Common myeloid progenitor, CD34-positive (primary cell): ENCODE results near the gene JPT2.
"Not testable (repeated sequence)": the region's sequence is repeated elsewhere in the genome, so short reads cannot be mapped to it uniquely, and the experiment has no call there.

Experiments
- CTCF ChIA-PET: fragments of 350-600 bp; sonication (Branson Sonifier 250); formaldehyde crosslinking; loops from one replicate; lab custom pipeline; 2021; ENCODE audit warnings: antibody characterized with exemption; lab: Charles Lee
- POLR2A ChIA-PET: fragments of 350-600 bp; sonication (Branson Sonifier 250); formaldehyde crosslinking; loops from one replicate; lab custom pipeline; 2021; ENCODE audit warnings: antibody characterized with exemption; lab: Charles Lee
- DNase-seq, 3 donors: peaks; one replicate each; pipeline versions ENCODE4 v3.0.0 to v3.0.0-alpha.2; 2013
- H3K27ac ChIP-seq, 2 experiments: 1 replicate in 1 of 2; 2 replicates in 1 of 2; pipeline ENCODE4 v1.7.0; 2013; ENCODE audit warnings: inconsistent platforms in 2 of 2, low read length in 2 of 2, mild to moderate bottlenecking in 2 of 2, low read depth in 1 of 2, moderate library complexity in 1 of 2; ENCODE audit not compliant: severe bottlenecking in 2 of 2, insufficient read depth in 1 of 2, poor library complexity in 1 of 2
- H3K27me3 ChIP-seq, 5 experiments: replicated peaks in 2 of 5; 1 replicate in 3 of 5; 2 replicates in 2 of 5; pipeline versions ENCODE4 v1.6.1 to v1.7.0; 2013; ENCODE audit warnings: low read length in 4 of 5, mild to moderate bottlenecking in 2 of 5, moderate library complexity in 2 of 5, inconsistent platforms in 1 of 5; ENCODE audit not compliant: insufficient read depth in 5 of 5, control insufficient read depth in 4 of 5
- H3K36me3 ChIP-seq, 4 experiments: 1 replicate in 2 of 4; 2 replicates in 2 of 4; pipeline versions ENCODE4 v1.6.1 to v1.7.0; 2013; ENCODE audit warnings: low read length in 3 of 4, control low read depth in 1 of 4, mild to moderate bottlenecking in 1 of 4; ENCODE audit not compliant: control insufficient read depth in 4 of 4, insufficient read depth in 4 of 4
- H3K4me1 ChIP-seq, 4 experiments: 1 replicate in 3 of 4; 2 replicates in 1 of 4; pipeline versions ENCODE4 v1.6.1 to v1.7.1; 2013; ENCODE audit warnings: low read length in 3 of 4, mild to moderate bottlenecking in 3 of 4, control low read depth in 1 of 4, inconsistent platforms in 1 of 4, moderate library complexity in 1 of 4; ENCODE audit not compliant: control insufficient read depth in 4 of 4, insufficient read depth in 4 of 4; ENCODE audit errors: control extremely low read depth in 1 of 4
- H3K4me3 ChIP-seq, 7 experiments: 1 replicate in 4 of 7; 2 replicates in 3 of 7; pipeline versions ENCODE4 v1.5.1 to v1.7.0; 2013; ENCODE audit warnings: mild to moderate bottlenecking in 7 of 7, low read length in 6 of 7, moderate library complexity in 6 of 7, inconsistent platforms in 2 of 7, low read depth in 2 of 7, control low read depth in 1 of 7; ENCODE audit not compliant: insufficient read depth in 4 of 7, control insufficient read depth in 1 of 7; ENCODE audit errors: extremely low read depth in 1 of 7
- H3K9me3 ChIP-seq, 5 experiments: 1 replicate in 4 of 5; 2 replicates in 1 of 5; pipeline versions ENCODE4 v1.6.1 to v1.7.1; 2013; ENCODE audit warnings: low read length in 4 of 5, mild to moderate bottlenecking in 2 of 5, inconsistent platforms in 1 of 5, low read depth in 1 of 5, moderate library complexity in 1 of 5; ENCODE audit not compliant: control insufficient read depth in 4 of 5, insufficient read depth in 2 of 5; ENCODE audit errors: control extremely low read depth in 1 of 5
- WGBS: methylation state at CpG from one replicate; pipeline ENCODE4 v1.1.5; 2013; ENCODE audit not compliant: insufficient coverage; 5-methylcytosine and 5-hydroxymethylcytosine counted together

JPT2 gene

GRCh38 chr16:1710811-1711507 is 32.9 kb downstream of the JPT2 start:
- Histone ChIP-seq H3K4me3 (no peak overlapping the region), H3K36me3 (peaks cover 0 to 15% (median 8%) of the 10 kb centered on the region in 4 experiments), H3K27ac (peak overlapping the region in 1 of 2 experiments; percentile 47), H3K4me1 (peaks cover 0 to 67% (median 39%) of the 10 kb centered on the region in 4 experiments), H3K9me3 (no peaks in the 10 kb centered on the region), H3K27me3 (no peaks in the 10 kb centered on the region)
- no peak for DNase-seq
- WGBS: 98% methylated on average over 15 of the region's 17 CpGs
- ChIA-PET POLR2A (interaction anchor here (0.7 kb wide), 1 partner anchor 411 kb away, joined by 5 read pairs; no protein-coding TSS in a partner anchor), CTCF (interaction anchor here (1.3 to 1.8 kb wide), 2 partner anchors 10 to 13 kb away, joined by 3 read pairs; no protein-coding TSS in a partner anchor)

GRCh38 chr16:1712791-1713261 is 34.7 kb downstream of the JPT2 start:
- H3K9me3 ChIP-seq: no peaks in the 10 kb centered on the region
- WGBS: 58% methylated on average over 8 of the region's 14 CpGs
- peak overlapping the region; percentile 41 to 58 for H3K27ac ChIP-seq
- peak in 2 of 3 donors; percentile 71 to 81 for DNase-seq
- peaks cover 0 to 18% (median 8%) of the 10 kb centered on the region in 4 experiments for H3K36me3 ChIP-seq
- ChIA-PET POLR2A (no interaction called here), CTCF (interaction anchor here (1.2 to 1.8 kb wide), 2 partner anchors 11 to 12 kb away, joined by 3 to 4 read pairs; no protein-coding TSS in a partner anchor)
- no peaks in the 10 kb centered on the region for H3K27me3 ChIP-seq
- H3K4me1 ChIP-seq: peaks cover 0 to 58% (median 29%) of the 10 kb centered on the region in 4 experiments
- peak overlapping the region in 5 of 7 experiments; percentile 12 to 50 (median 32) for H3K4me3 ChIP-seq

- 54% methylated on average over 7 of the region's 7 CpGs for WGBS
- Histone ChIP-seq H3K27ac (peak overlapping the region; percentile 41 to 58), H3K9me3 (no peaks in the 10 kb centered on the region), H3K4me3 (peak overlapping the region in 4 of 7 experiments; percentile 12 to 50 (median 32)), H3K36me3 (peaks cover 0 to 17% (median 8%) of the 10 kb centered on the region in 4 experiments), H3K27me3 (no peaks in the 10 kb centered on the region), H3K4me1 (peaks cover 0 to 53% (median 24%) of the 10 kb centered on the region in 4 experiments)
- ChIA-PET CTCF (interaction anchor here (0.8 to 1.2 kb wide), 2 partner anchors 12 to 375 kb away, joined by 3 to 4 read pairs; no protein-coding TSS in a partner anchor), POLR2A (no interaction called here)
- peak in 1 of 3 donors; percentile 14 for DNase-seq
Observed at GRCh38 chr16:1713331-1713730, 35.3 kb downstream of the JPT2 start.

GRCh38 chr16:1713933-1714332 is 35.9 kb downstream of the JPT2 start:
- H3K27ac ChIP-seq: peak overlapping the region; percentile 41 to 58
- H3K36me3 ChIP-seq: peaks cover 0 to 12% (median 6%) of the 10 kb centered on the region in 4 experiments
- CTCF ChIA-PET: interaction anchor here (0.8 kb wide), 1 partner anchor 375 kb away, joined by 3 read pairs; no protein-coding TSS in a partner anchor
- H3K27me3 ChIP-seq: no peaks in the 10 kb centered on the region
- DNase-seq: peak in 2 of 3 donors; percentile 30 to 43
- H3K9me3 ChIP-seq: no peaks in the 10 kb centered on the region
- peaks cover 1 to 51% (median 22%) of the 10 kb centered on the region in 4 experiments for H3K4me1 ChIP-seq
- POLR2A ChIA-PET: no interaction called here
- H3K4me3 ChIP-seq: peak overlapping the region in 1 of 7 experiments; percentile 5
- WGBS: 78% methylated on average over 14 of the region's 14 CpGs

GRCh38 chr16:1715220-1715619 is 37.1 kb downstream of the JPT2 start:
- ChIA-PET POLR2A (no interaction called here), CTCF (interaction anchor here (1.8 kb wide), 1 partner anchor 9 kb away, joined by 6 read pairs; the partner anchor contains the start of gene MAPK8IP3)
- no peak for DNase-seq
- Histone ChIP-seq H3K9me3 (no peaks in the 10 kb centered on the region), H3K4me1 (peaks cover 3 to 52% (median 22%) of the 10 kb centered on the region in 4 experiments), H3K4me3 (no peak overlapping the region), H3K27ac (no peak overlapping the region), H3K36me3 (peaks cover 0 to 7% (median 3%) of the 10 kb centered on the region in 4 experiments), H3K27me3 (no peaks in the 10 kb centered on the region)
- WGBS: 95% methylated on average over 12 of the region's 12 CpGs

GRCh38 chr16:1718236-1718635 is 40.2 kb downstream of the JPT2 start:
- peaks cover 5 to 51% (median 36%) of the 10 kb centered on the region in 4 experiments for H3K4me1 ChIP-seq
- H3K27ac ChIP-seq, H3K9me3 ChIP-seq, H3K27me3 ChIP-seq, H3K4me3 ChIP-seq, DNase-seq, H3K36me3 ChIP-seq: not testable (repeated sequence)
- 93% methylated on average over 7 of the region's 10 CpGs for WGBS
- CTCF ChIA-PET: interaction anchor here (0.6 kb wide), 1 partner anchor 41 kb away, joined by 3 read pairs; no protein-coding TSS in a partner anchor
- POLR2A ChIA-PET: interaction anchor here (0.6 kb wide), 1 partner anchor 41 kb away, joined by 5 read pairs; no protein-coding TSS in a partner anchor
